IMR-90 (cell line): ENCODE results near the gene NBEA. TPM values are rescaled to one million over a fixed set of nuclear protein-coding genes. Genes with fewer than 3 reads are reported as not detected.

Experiments used
- ATAC-seq: fragments of 200-7000 bp; cut with Tn5 transposase; 2 replicates; pipeline ENCODE4 v1.9.1; 2020; ENCODE audit warnings: low read depth, mild to moderate bottlenecking, moderate library complexity
- BruUV-seq: library from RNA; stranded (reverse); fragments of 400-500 nt; replicated peaks from 2 replicates; lab custom pipeline; 2021; lab: Mats Ljungman, UMichigan
- CTCF ChIA-PET: fragments of 300-600 bp; formaldehyde crosslinking; extraction: SDS; loops from one replicate; lab custom pipeline; 2021; ENCODE audit warnings: antibody characterized with exemption; lab: Yijun Ruan, JAX
- POLR2A ChIA-PET: fragments of 300-600 bp; sonication (Branson Sonifier 250); formaldehyde crosslinking; loops from one replicate; lab custom pipeline; 2022; ENCODE audit warnings: antibody characterized with exemption; ENCODE audit not compliant: unreplicated experiment; lab: Charles Lee
- DNase-seq: peaks from one replicate; pipeline ENCODE4 v3.0.0; 2013
- H2AFZ ChIP-seq: replicated peaks from 2 replicates; pipeline ENCODE3; 2013; ENCODE audit warnings: low read length, mild to moderate bottlenecking; ENCODE audit not compliant: poor library complexity
- H2AK5ac ChIP-seq: 2 replicates; pipeline ENCODE4 v1.6.1; 2013; ENCODE audit warnings: low read depth, low read length, inconsistent platforms
- H2AK9ac ChIP-seq: replicated peaks from 2 replicates; pipeline ENCODE3; 2013; ENCODE audit warnings: mild to moderate bottlenecking, low read depth, low read length, moderate library complexity; ENCODE audit not compliant: poor library complexity
- H2BK120ac ChIP-seq: 2 replicates; pipeline ENCODE4 v1.6.1; 2013; ENCODE audit warnings: low read depth, low read length, inconsistent platforms
- H2BK15ac ChIP-seq: 3 replicates; pipeline ENCODE4 v1.6.1; 2013; ENCODE audit warnings: low read depth, low read length, inconsistent platforms
- H2BK20ac ChIP-seq: 2 replicates; pipeline ENCODE4 v1.6.1; 2013; ENCODE audit warnings: low read depth, mild to moderate bottlenecking, inconsistent platforms, low read length, moderate library complexity
- H2BK5ac ChIP-seq: 2 replicates; pipeline ENCODE4 v1.6.1; 2013; ENCODE audit warnings: mild to moderate bottlenecking, low read depth, low read length, inconsistent platforms; ENCODE audit not compliant: poor library complexity, severe bottlenecking
- H3K14ac ChIP-seq: replicated peaks from 2 replicates; pipeline ENCODE4 v1.6.1; 2013; ENCODE audit warnings: low read depth, low read length, inconsistent platforms
- H3K18ac ChIP-seq: 2 replicates; pipeline ENCODE4 v1.6.1; 2013; ENCODE audit warnings: low read depth, low read length, control low read depth
- H3K23ac ChIP-seq: 2 replicates; pipeline ENCODE4 v1.6.1; 2013; ENCODE audit warnings: low read depth, low read length, inconsistent platforms
- H3K27ac ChIP-seq: 2 replicates; pipeline ENCODE4 v1.5.1; 2013; ENCODE audit warnings: mild to moderate bottlenecking, control low read depth, low read length; ENCODE audit not compliant: insufficient read depth
- H3K27me3 ChIP-seq: 2 replicates; pipeline ENCODE4 v1.6.1; 2013; ENCODE audit warnings: low read length; ENCODE audit not compliant: control insufficient read depth, insufficient read depth
- H3K36me3 ChIP-seq: 2 replicates; pipeline ENCODE4 v1.6.1; 2013; ENCODE audit warnings: low read length, mixed read lengths; ENCODE audit not compliant: control insufficient read depth, insufficient read depth
- H3K4ac ChIP-seq: 2 replicates; pipeline ENCODE4 v1.6.1; 2013; ENCODE audit warnings: low read depth, low read length, inconsistent platforms
- H3K4me1 ChIP-seq: 2 replicates; pipeline ENCODE4 v1.6.1; 2013; ENCODE audit warnings: low read length, mixed read lengths; ENCODE audit not compliant: control insufficient read depth, insufficient read depth
- H3K4me2 ChIP-seq: 2 replicates; pipeline ENCODE4 v1.6.1; 2013; ENCODE audit warnings: low read depth, mild to moderate bottlenecking, control low read depth, low read length, moderate library complexity
- H3K4me3 ChIP-seq: 2 replicates; pipeline ENCODE4 v1.5.1; 2013; ENCODE audit warnings: low read depth, mild to moderate bottlenecking, control low read depth, low read length, moderate library complexity; ENCODE audit not compliant: insufficient read depth
- H3K56ac ChIP-seq: 2 replicates; pipeline ENCODE4 v1.6.1; 2013; ENCODE audit warnings: low read length, inconsistent platforms; ENCODE audit not compliant: insufficient read depth; ENCODE audit errors: extremely low read depth
- H3K79me1 ChIP-seq, 2 experiments: 2 replicates each; pipeline ENCODE4 v1.6.1; 2013; ENCODE audit warnings: low read length in 2 of 2, inconsistent platforms in 1 of 2, low read depth in 1 of 2
- H3K9ac ChIP-seq: 2 replicates; pipeline ENCODE4 v1.6.1; 2013; ENCODE audit warnings: low read depth, low read length, control low read depth
- H3K9me1 ChIP-seq: 2 replicates; pipeline ENCODE4 v1.6.1; 2013; ENCODE audit warnings: low read length, inconsistent platforms; ENCODE audit not compliant: insufficient read depth
- H3K9me3 ChIP-seq: 2 replicates; pipeline ENCODE4 v1.6.1; 2013; ENCODE audit warnings: low read length; ENCODE audit not compliant: control insufficient read depth, insufficient read depth
- H4K20me1 ChIP-seq: 2 replicates; pipeline ENCODE4 v1.6.1; 2013; ENCODE audit warnings: low read length, inconsistent platforms; ENCODE audit not compliant: insufficient read depth
- H4K5ac ChIP-seq: 2 replicates; pipeline ENCODE4 v1.6.1; 2013; ENCODE audit warnings: mild to moderate bottlenecking, low read depth, low read length, control low read depth
- H4K8ac ChIP-seq, 2 experiments: 2 replicates each; pipeline ENCODE4 v1.6.1; 2013; ENCODE audit warnings: low read depth in 2 of 2, low read length in 2 of 2, control low read depth in 1 of 2, inconsistent platforms in 1 of 2
- H4K91ac ChIP-seq: 2 replicates; pipeline ENCODE4 v1.6.1; 2013; ENCODE audit warnings: low read depth, low read length, inconsistent platforms; ENCODE audit not compliant: insufficient read depth
- MAFK ChIP-seq: IDR thresholded peaks from 2 replicates; pipeline ENCODE4 v1.6.1; 2012; ENCODE audit warnings: low read depth, low read length, improper control_type of control experiment
- MAZ ChIP-seq: IDR thresholded peaks from 2 replicates; pipeline ENCODE4 v1.6.1; 2012; ENCODE audit warnings: low read depth, mild to moderate bottlenecking, low read length, improper control_type of control experiment, moderate library complexity, borderline replicate concordance
- MXI1 ChIP-seq: IDR thresholded peaks from 2 replicates; pipeline ENCODE4 v1.6.1; 2012; ENCODE audit warnings: low read depth, mild to moderate bottlenecking, low read length, moderate library complexity, borderline replicate concordance
- SMC3 ChIP-seq: fragments of 150-350 bp; IDR thresholded peaks from 2 replicates; pipeline ENCODE4 v1.6.1; 2016; ENCODE audit warnings: low read depth, mild to moderate bottlenecking, antibody characterized with exemption, low read length, moderate library complexity
- WGBS, 2 experiments: methylation state at CpG; one replicate each; pipeline versions ENCODE4 v1.1.5 to v1.1.7; 2013; ENCODE audit warnings: missing lambda C conversion rate in 2 of 2; ENCODE audit not compliant: insufficient read length in 1 of 2; ENCODE audit errors: extremely low coverage in 2 of 2; 5-methylcytosine and 5-hydroxymethylcytosine counted together
- dilution Hi-C: fragments of 300-500 bp; cut with HindIII; formaldehyde crosslinking; loops from one replicate; pipeline ENCODE4 v1.14.3; 2018; ENCODE audit warnings: low sequenced_read_pairs; ENCODE audit not compliant: unreplicated experiment
- in situ Hi-C: fragments of 300-500 bp; cut with MboI; formaldehyde crosslinking; loops from 3 replicates; pipeline ENCODE4 v1.14.3; 2019; ENCODE audit warnings: low sequenced_read_pairs, inconsistent platforms, mixed read lengths
- intact Hi-C: fragments of 100-400 bp; cut with micrococcal nuclease; formaldehyde crosslinking; loops from 2 replicates; pipeline ENCODE4 v1.10.0; 2022
- polyA plus RNA-seq, 3 experiments: library from polyadenylated mRNA; depleted of rRNA; stranded (reverse); fragments of >200 nt; gene quantifications; 2 replicates each; pipeline ENCODE4 v1.2.3, GENCODE V29; 2012; ENCODE audit warnings: low replicate concordance in 1 of 3
- total RNA-seq: library from RNA; depleted of rRNA; stranded (reverse); fragments of >200 nt; gene quantifications from 2 replicates; pipeline ENCODE4 v1.2.3, GENCODE V29; 2012
- TF ChIP-seq, protein P1 (sequence below): fragments of 150-350 bp; IDR thresholded peaks from 2 replicates; pipeline ENCODE4 v1.6.1; 2017; ENCODE audit warnings: mild to moderate bottlenecking, antibody characterized with exemption, low read length, low read depth

The NBEA gene
- total and polyA plus RNA-seq, 2 of the 4 experiments (the other 2 are of a cell fraction), result 0.82 to 2.2 TPM

DNA sequence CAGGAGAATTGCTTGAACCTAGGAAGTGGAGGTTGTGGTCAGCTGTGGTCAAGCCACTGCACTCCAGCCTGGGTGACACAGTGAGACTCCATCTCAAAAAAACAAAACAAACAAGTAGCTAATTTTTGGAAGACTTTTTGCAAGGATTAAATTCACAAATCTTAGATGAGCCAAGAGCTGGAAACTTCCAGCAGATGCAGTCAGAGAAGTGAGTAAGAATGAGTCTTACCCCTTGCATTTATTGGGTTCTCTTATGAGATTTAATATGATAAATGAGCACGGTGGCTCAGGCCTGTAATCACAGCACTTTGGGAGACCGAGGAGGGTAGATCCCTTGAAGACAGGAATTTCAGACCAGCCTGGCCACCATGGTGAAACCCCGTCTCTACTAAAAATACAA is 44.9 kb upstream of the NBEA start:
- Histone ChIP-seq H3K36me3 (no peaks in the 10 kb centered on the region), H3K56ac (no peak overlapping the region), H4K20me1 (no peaks in the 10 kb centered on the region), H3K27ac (no peak overlapping the region), H3K9ac (no peak overlapping the region), H2BK5ac (no peak overlapping the region), H3K4ac (no peak overlapping the region), H2BK20ac (no peak overlapping the region), H3K79me1 (no peaks in the 10 kb centered on the region), H2AK5ac (no peak overlapping the region), H2BK15ac (no peak overlapping the region), H4K5ac (no peak overlapping the region), H3K9me1 (no peaks in the 10 kb centered on the region), H3K4me2 (no peak overlapping the region), H3K18ac (no peak overlapping the region), H2BK120ac (no peak overlapping the region), H3K27me3 (no peaks in the 10 kb centered on the region), H3K4me1 (no peaks in the 10 kb centered on the region), H4K8ac (no peak overlapping the region), H3K9me3 (no peaks in the 10 kb centered on the region), H2AFZ (no peak overlapping the region), H4K91ac (no peak overlapping the region), H3K14ac (no peak overlapping the region), H2AK9ac (no peak overlapping the region), H3K4me3 (no peak overlapping the region), H3K23ac (no peak overlapping the region)
- dilution Hi-C loops (no loop called here), intact Hi-C loops (no loop called here), in situ Hi-C loops (no loop called here)
- no peak for TF ChIP-seq SMC3
- no peak for TF ChIP-seq MXI1
- TF ChIP-seq MAZ, result no peak
- TF ChIP-seq, protein P1, sequence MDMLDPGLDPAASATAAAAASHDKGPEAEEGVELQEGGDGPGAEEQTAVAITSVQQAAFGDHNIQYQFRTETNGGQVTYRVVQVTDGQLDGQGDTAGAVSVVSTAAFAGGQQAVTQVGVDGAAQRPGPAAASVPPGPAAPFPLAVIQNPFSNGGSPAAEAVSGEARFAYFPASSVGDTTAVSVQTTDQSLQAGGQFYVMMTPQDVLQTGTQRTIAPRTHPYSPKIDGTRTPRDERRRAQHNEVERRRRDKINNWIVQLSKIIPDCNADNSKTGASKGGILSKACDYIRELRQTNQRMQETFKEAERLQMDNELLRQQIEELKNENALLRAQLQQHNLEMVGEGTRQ, result no peak
- TF ChIP-seq MAFK, result no peak
- ChIA-PET CTCF (no interaction called here), POLR2A (no interaction called here)
- no peak for ATAC-seq
- 33% methylated on average over 2 of the region's 3 CpGs; no CpG with 5 or more reads in 1 of the 2 experiments for WGBS, 2 experiments
- no TSS peak for BruUV-seq
- DNase-seq, result no peak
